Upper lobe of left lung (tissue), 4 donors: Measurements from ENCODE around the gene WBP2NL.

Experiments used
- CTCF ChIP-seq, 6 experiments: fragments of 450-650 bp in 4 of 6; fragments of 200-600 bp in 2 of 6; sonication (generic) in 2 of 6; IDR thresholded peaks; one replicate each; pipeline ENCODE4 v1.5.1; 2016 to 2019; ENCODE audit warnings: antibody characterized with exemption in 6 of 6
- POLR2A ChIP-seq, 4 donors: fragments of 450-650 bp; IDR thresholded peaks; one replicate each; pipeline ENCODE4 v1.5.1; 2016 to 2017; ENCODE audit warnings: antibody characterized with exemption in 4 of 4, mild to moderate bottlenecking in 2 of 4
- POLR2AphosphoS5 ChIP-seq, 2 donors: sonication (generic); formaldehyde crosslinking; IDR thresholded peaks; one replicate each; pipeline ENCODE4 v1.5.1; 2017; ENCODE audit warnings: antibody characterized with exemption in 2 of 2

- TF ChIP-seq CTCF (IDR thresholded peaks at IDR 0.05): no peak
- no peak for TF ChIP-seq POLR2A (IDR thresholded peaks at IDR 0.05)
- no peak for TF ChIP-seq POLR2AphosphoS5 (IDR thresholded peaks at IDR 0.05)
Observed at GRCh38 chr22:41987276-41987675, 11.3 kb upstream of the WBP2NL start.
